Measurements from ENCODE around the gene PRDM12.

- TF ChIP-seq CTCF (IDR thresholded peaks at IDR 0.05), result peak; percentile 83 to 94 (median 90)
- no peak for TF ChIP-seq POLR2A (IDR thresholded peaks at IDR 0.05)
- peak; percentile 74 for TF ChIP-seq POLR2AphosphoS5 (IDR thresholded peaks at IDR 0.05)
These were observed 36.9 kb downstream of the PRDM12 start for GRCh38 chr9:130701059-130702022.
